LNCaP clone FGC (cell line): Measurements from ENCODE around the gene PACSIN2.

ENCODE experiments used
- DNase-seq: peaks from one replicate; pipeline ENCODE4 v3.0.0-alpha.2; 2011; ENCODE audit warnings: low read depth
- H3K4me3 ChIP-seq: 2 replicates; pipeline ENCODE4 v1.5.1; 2011; ENCODE audit warnings: mild to moderate bottlenecking, low read depth, low read length, control low read depth
- TF ChIP-seq, protein P1 (sequence below): IDR thresholded peaks from 2 replicates; pipeline ENCODE4 v1.5.1; 2012; ENCODE audit warnings: mild to moderate bottlenecking; ENCODE audit not compliant: control insufficient read depth, insufficient read depth; ENCODE audit errors: extremely low read depth

PACSIN2 gene

DNA sequence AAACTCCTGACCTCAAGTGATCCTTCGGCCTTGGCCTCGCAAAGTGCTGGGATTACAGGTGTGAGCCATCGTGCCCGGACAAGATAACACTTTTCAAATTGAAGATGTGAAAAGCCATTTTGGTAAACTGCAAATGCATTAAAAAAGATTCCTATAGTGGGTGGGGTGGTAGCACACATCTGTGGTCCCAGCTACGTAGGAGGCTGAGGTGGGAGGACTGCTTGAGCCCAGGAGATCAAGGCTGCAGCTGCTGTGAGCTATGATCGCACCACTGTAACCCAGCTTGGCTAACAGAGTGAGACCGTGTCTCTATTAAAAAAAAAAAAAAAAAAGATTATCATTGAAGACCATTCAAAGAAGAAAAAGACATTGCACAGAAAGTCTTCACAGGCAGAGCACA is 140.9 kb downstream of the PACSIN2 start:
- no peak for DNase-seq
- no peak overlapping the region for H3K4me3 ChIP-seq
- TF ChIP-seq, protein P1, sequence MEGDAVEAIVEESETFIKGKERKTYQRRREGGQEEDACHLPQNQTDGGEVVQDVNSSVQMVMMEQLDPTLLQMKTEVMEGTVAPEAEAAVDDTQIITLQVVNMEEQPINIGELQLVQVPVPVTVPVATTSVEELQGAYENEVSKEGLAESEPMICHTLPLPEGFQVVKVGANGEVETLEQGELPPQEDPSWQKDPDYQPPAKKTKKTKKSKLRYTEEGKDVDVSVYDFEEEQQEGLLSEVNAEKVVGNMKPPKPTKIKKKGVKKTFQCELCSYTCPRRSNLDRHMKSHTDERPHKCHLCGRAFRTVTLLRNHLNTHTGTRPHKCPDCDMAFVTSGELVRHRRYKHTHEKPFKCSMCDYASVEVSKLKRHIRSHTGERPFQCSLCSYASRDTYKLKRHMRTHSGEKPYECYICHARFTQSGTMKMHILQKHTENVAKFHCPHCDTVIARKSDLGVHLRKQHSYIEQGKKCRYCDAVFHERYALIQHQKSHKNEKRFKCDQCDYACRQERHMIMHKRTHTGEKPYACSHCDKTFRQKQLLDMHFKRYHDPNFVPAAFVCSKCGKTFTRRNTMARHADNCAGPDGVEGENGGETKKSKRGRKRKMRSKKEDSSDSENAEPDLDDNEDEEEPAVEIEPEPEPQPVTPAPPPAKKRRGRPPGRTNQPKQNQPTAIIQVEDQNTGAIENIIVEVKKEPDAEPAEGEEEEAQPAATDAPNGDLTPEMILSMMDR, result no peak

DNA sequence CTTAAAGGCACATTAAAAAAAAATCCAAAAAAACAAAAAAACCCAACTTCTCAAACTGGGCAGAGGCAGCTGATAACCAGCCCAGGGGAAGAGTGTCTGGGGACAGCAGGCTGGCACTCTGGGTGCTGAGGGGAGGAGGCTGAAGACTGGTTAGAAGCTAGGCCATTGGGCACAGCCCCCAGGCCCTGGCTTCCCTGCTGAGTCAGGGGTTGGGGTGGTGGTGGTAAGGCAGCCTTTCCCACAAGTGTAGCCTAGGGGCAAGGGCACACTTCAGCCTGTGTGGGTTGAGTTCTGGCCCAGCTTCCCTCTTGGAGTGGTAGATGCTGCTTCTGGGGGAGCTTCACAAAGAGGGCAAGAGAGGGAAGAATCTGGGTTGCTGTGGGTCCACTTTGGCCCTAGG is 141.6 kb downstream of the PACSIN2 start:
- TF ChIP-seq, protein P1, result no peak
- H3K4me3 ChIP-seq, result no peak overlapping the region
- DNase-seq, result no peak

DNA sequence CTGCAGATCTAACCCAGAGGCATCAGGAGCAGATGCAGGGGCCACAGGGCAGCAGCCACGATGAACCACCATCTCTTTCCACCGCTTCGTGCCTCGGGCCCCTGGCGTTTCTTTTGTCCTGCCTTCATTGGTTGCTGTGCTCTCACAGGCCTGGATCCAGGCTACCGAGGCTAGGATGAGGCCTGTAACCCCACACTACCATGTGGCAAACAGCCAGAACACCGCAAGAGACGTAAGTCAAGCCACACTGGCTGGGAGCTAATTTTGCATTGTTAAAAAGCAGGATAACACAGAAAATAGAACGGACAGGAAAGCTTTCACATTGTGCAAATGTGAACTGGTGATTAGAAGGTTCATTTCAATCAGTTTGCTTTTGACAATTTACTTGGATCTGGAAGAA is 142.1 kb downstream of the PACSIN2 start:
- DNase-seq, result no peak
- TF ChIP-seq, protein P1, result no peak

DNA sequence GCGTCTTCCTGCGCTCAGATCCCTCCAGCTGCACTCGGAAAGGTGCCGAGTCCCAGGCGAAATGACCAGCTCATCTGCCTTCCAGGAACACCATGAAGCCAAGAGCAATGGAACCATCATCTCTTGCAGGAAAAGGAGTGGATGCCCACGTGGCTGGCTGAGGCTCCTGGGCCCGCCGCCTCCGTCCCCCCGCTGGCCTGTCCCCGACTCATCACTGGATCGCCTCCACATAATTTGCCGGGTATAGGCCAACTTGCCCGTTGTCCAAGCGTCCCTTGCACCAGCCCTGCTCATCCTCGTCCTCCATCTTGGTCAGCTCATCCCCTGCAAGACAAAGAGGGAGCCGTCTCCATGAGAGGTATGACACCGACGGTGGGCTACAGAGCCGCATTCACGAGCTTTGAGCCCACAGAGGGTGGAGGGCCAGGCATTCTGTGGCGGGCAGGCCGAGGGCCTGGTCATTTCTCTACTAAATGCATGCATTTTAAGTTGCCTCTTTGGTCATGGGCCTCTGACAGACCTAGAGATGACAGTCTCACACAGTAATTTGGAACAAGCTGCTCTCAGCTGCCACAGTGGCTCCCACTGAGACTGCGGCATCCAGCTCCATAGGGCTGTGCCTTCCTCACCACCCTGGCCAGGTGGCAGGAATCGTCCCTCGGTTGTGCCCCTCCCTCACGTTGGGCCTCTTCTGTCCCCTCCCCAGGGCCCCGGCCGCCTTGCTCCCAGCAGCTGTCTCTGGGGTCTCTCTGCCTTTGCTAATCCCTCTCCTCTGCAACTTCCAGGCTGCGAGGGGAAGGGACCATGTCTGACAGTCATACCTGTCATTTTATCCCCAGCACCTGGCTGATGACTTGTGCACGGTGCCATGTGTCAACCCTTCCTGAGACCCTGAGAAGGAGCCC is 143.6 kb downstream of the PACSIN2 start:
- TF ChIP-seq, protein P1, result no peak
- H3K4me3 ChIP-seq, result no peak overlapping the region
- DNase-seq, result no peak

More for the DNA sequence above, 142.1 kb downstream of the PACSIN2 start:
- no peak overlapping the region for H3K4me3 ChIP-seq

DNA sequence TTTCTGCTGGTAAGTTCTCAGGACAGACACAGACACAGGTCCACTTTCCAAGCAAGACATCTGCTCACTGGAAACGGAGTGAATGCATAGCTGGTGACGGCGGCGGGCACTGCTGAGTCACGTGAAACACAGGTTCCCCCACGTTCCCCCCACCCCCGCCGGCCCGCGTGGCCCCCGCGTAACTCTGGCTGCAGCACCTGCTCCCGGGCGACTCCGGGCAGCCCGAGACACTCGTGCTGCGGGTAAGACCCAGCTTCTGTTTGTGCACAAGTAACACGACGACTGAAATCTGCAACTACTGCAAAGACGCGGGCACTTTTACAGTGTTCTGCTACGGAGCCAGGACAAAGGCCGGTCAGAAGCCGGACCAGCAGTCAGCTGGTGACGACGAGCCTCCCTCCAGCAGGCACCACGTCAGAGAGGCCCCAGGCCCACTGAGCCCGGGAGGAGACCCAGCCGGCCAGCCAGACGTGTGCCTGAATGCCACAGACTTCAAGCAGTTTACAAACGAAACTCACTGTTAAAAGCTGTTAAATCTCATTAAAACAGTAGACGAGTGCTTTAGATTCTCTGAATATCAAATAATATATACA is 145.0 kb downstream of the PACSIN2 start:
- DNase-seq, result no peak
- H3K4me3 ChIP-seq, result no peak overlapping the region
- TF ChIP-seq, protein P1, result no peak

GRCh38 chr22:42869463-42869862 is 145.5 kb downstream of the PACSIN2 start:
- H3K4me3 ChIP-seq, result no peak overlapping the region
- no peak for DNase-seq
- TF ChIP-seq, protein P1, result no peak
